Effector memory CD4-positive, alpha-beta T cell (primary cell): ENCODE results near the gene ILDR2.

Experiments used
- DNase-seq, 3 donors: peaks; one replicate each; pipeline ENCODE4 v3.0.0-alpha.2; 2020
- H3K27ac ChIP-seq: 2 replicates; pipeline ENCODE4 v1.7.0; 2013; ENCODE audit warnings: mild to moderate bottlenecking, low read length, moderate library complexity; ENCODE audit not compliant: insufficient read depth, poor library complexity, severe bottlenecking
- H3K27me3 ChIP-seq: replicated peaks from 2 replicates; pipeline ENCODE4 v1.7.0; 2013; ENCODE audit warnings: mild to moderate bottlenecking, low read length; ENCODE audit not compliant: insufficient read depth, control insufficient read depth, poor library complexity, severe bottlenecking
- H3K36me3 ChIP-seq: 2 replicates; pipeline ENCODE4 v1.7.0; 2013; ENCODE audit warnings: mild to moderate bottlenecking, low read length, moderate library complexity; ENCODE audit not compliant: control insufficient read depth, insufficient read depth
- H3K4me1 ChIP-seq: 2 replicates; pipeline ENCODE4 v1.7.0; 2013; ENCODE audit warnings: low read length, mild to moderate bottlenecking; ENCODE audit not compliant: control insufficient read depth, insufficient read depth, poor library complexity, severe bottlenecking
- H3K4me3 ChIP-seq: 2 replicates; pipeline ENCODE4 v1.7.0; 2013; ENCODE audit warnings: low read length, low read depth, mild to moderate bottlenecking; ENCODE audit not compliant: insufficient read depth, poor library complexity, severe bottlenecking
- H3K9me3 ChIP-seq: 2 replicates; pipeline ENCODE4 v1.7.0; 2013; ENCODE audit warnings: mild to moderate bottlenecking, low read length, moderate library complexity; ENCODE audit not compliant: control insufficient read depth

Gene ILDR2

GRCh38 chr1:166927701-166928100, 47.6 kb downstream of the ILDR2 start:
- H3K4me1 ChIP-seq: no peaks in the 10 kb centered on the region
- no peaks in the 10 kb centered on the region for H3K36me3 ChIP-seq
- H3K27me3 ChIP-seq: peaks cover under 1% of the 10 kb centered on the region
- DNase-seq: no peak
- no peak overlapping the region for H3K27ac ChIP-seq
- no peak overlapping the region for H3K4me3 ChIP-seq
- no peaks in the 10 kb centered on the region for H3K9me3 ChIP-seq

DNA sequence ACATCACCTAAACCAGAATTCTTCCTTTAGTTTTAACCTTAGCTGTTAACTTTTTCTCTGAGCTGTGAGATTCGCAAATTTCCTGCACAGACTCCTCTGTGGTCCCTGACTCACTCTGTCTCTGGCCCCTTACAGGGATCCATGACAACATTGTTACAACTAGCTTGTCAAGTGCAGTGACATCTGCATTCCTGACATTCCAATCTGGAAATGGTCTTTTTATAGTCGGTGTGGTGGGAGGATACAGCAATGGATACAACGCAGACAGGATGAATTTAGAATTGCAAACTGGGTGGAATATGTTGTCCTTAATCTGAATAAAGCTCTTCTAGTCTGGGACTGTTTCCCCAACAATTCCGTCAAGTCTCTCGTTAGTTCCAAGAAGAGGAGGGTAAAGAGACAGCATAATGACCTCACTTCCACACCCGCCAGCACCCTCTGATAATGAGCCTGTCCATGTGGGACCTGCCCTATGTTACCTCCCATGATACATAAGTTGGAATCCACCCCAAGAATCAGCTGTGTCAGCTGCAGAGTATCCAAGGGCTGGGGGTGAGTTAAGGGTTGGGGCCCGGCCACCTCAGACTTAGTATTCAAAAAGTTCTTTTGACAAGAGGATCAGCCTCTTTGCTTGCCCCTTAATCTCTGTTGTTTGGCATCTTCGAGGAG, 49.4 kb downstream of the ILDR2 start:
- no peak overlapping the region for H3K4me3 ChIP-seq
- no peaks in the 10 kb centered on the region for H3K36me3 ChIP-seq
- H3K27ac ChIP-seq: no peak overlapping the region
- peaks cover 5% of the 10 kb centered on the region for H3K27me3 ChIP-seq
- DNase-seq: no peak
- H3K9me3 ChIP-seq: no peaks in the 10 kb centered on the region
- H3K4me1 ChIP-seq: no peaks in the 10 kb centered on the region

GRCh38 chr1:166924823-166925541, 50.4 kb downstream of the ILDR2 start:
- Histone ChIP-seq H3K4me1 (no peaks in the 10 kb centered on the region), H3K27ac (no peak overlapping the region), H3K27me3 (peaks cover 10% of the 10 kb centered on the region), H3K36me3 (no peaks in the 10 kb centered on the region), H3K4me3 (no peak overlapping the region), H3K9me3 (no peaks in the 10 kb centered on the region)
- no peak for DNase-seq

DNA sequence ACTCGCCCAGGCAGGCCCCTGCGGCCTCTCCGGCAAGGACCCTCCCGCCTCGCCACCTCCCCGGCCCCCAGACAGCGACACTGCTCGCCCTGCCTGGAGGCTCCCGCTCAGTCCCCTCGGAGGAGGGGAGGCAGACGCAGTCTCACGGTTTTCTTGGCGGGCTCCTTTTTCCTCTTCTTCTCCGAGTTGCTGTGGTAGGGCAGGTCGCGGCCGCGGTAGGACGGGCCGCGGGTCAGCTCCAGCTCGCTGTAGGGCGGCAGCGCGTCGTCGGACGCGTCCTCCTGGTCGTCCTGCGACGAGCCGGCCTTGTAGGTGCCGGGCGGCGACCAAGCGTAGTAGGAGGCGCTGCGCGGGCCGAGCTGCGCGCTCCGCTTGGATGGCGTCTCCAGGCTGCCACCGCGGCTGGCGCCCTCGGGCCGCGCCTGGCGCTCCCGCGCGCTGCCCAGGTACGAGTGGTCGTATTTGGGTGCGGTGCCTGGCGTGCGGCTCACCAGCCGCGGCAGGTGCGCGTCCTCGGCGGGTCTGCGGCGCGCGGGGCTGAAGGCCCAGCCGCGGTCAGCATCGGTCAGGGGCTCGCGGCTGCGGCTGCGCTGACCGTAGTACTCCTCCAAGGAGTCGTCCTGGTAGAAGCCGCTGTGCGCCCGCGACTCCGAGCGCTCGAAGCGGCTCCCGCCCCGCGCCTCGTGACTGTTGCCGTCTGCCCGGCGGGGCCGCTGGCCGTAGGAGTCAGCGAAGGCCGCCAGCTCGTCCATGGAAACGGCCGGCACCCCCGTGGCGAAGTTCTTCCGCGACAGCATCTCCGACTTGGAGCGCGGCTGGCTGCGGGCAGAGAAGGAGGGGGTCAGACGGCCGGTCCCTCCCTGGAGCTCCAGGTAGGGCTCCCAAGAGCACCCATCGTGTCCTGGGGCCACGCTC, 54.5 kb downstream of the ILDR2 start:
- H3K36me3 ChIP-seq: no peaks in the 10 kb centered on the region
- no peak for DNase-seq
- peaks cover 10% of the 10 kb centered on the region for H3K27me3 ChIP-seq
- no peaks in the 10 kb centered on the region for H3K9me3 ChIP-seq
- H3K4me3 ChIP-seq: no peak overlapping the region
- H3K4me1 ChIP-seq: no peaks in the 10 kb centered on the region
- H3K27ac ChIP-seq: no peak overlapping the region

DNA sequence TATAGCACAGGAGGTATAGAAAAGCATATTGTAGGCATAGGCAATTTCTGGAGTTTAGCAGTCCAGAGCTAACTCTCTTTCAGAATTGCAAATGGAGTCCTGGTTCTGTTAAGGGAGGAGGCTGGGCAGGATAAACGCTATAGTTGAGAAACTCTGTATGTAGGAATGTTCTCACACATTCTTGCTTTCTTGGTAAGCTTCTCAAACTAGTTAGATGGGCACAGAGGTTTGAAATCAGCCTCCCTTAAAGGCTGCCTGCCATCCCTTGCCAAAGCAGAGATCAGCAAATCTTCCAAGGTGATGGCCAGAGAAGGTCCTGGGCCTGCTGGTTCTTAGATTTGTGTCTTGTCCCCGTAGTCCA, 56.4 kb downstream of the ILDR2 start:
- DNase-seq: no peak
- Histone ChIP-seq H3K36me3 (no peaks in the 10 kb centered on the region), H3K4me1 (no peaks in the 10 kb centered on the region), H3K4me3 (no peak overlapping the region), H3K9me3 (no peaks in the 10 kb centered on the region), H3K27me3 (peaks cover 10% of the 10 kb centered on the region), H3K27ac (no peak overlapping the region)

DNA sequence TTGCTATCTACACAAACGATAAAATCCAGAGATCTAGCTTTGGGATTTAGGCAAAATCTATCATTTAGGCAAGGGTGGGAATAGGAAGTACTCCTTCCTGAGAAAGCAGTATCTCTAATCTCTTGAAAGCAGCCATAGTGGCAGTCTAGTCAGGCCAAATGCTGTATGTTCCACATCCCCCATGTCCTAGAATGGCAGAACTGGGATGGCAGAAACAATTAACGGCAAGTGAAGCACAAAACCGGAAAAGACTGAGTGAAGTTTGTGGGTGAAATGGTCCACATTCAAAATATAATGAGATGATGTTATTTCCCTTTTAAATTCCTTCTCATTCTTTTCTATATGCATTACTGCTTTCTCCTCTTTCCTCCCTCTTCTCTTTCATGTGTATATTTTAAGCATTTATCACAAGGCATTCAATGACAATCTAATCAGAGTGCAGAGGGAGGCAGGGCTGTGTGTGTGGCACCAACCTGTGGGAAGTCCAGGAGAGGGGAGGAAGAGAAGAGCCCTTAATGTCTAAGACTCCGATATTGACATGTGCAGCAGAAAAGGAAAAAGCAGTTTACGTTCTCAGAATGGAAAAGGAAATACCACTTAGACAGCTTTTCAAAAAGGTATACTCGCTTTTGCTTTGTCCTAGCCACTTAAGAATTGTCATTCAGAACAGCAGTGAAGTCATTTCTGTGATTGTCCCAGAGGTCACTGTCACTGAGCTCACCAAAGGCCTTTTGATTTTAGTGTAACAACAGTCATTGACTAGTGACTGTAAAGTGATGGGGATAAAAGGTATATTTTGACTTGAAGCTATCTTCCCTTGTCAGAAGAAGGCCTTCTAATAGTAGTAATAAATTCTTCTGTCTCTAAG, 57.0 kb downstream of the ILDR2 start:
- H3K4me3 ChIP-seq: no peak overlapping the region
- no peak overlapping the region for H3K27ac ChIP-seq
- DNase-seq: no peak
- peaks cover 10% of the 10 kb centered on the region for H3K27me3 ChIP-seq
- no peaks in the 10 kb centered on the region for H3K36me3 ChIP-seq
- H3K9me3 ChIP-seq: no peaks in the 10 kb centered on the region
- H3K4me1 ChIP-seq: no peaks in the 10 kb centered on the region

- H3K27ac ChIP-seq: no peak overlapping the region
- no peak overlapping the region for H3K4me3 ChIP-seq
- H3K9me3 ChIP-seq: no peaks in the 10 kb centered on the region
- DNase-seq: no peak
- H3K27me3 ChIP-seq: peaks cover 5% of the 10 kb centered on the region
- H3K4me1 ChIP-seq: no peaks in the 10 kb centered on the region
- H3K36me3 ChIP-seq: no peaks in the 10 kb centered on the region
Measured at GRCh38 chr1:166915941-166916340, 59.4 kb downstream of the ILDR2 start.

DNA sequence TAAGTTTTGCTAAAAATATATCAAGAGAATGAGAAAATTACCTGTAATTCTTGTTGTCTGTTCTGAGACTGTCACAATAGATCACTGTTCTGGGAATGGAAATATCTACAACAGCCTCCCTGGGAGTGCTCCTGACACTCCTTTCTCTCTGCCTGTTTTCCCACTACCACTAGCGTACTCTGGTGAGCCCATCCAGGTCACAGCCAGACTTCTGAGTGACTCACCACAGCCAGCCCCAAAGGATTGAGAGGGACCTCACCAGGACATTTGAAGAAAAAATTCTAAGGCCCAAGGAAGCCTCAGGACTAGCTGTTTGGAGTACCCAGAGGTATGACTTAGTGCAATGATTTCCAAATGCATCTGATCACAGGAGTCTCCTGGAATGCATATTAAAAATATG, 60.3 kb downstream of the ILDR2 start:
- no peaks in the 10 kb centered on the region for H3K4me1 ChIP-seq
- peaks cover under 1% of the 10 kb centered on the region for H3K27me3 ChIP-seq
- H3K4me3 ChIP-seq: no peak overlapping the region
- H3K36me3 ChIP-seq: no peaks in the 10 kb centered on the region
- DNase-seq: no peak
- no peaks in the 10 kb centered on the region for H3K9me3 ChIP-seq
- no peak overlapping the region for H3K27ac ChIP-seq

DNA sequence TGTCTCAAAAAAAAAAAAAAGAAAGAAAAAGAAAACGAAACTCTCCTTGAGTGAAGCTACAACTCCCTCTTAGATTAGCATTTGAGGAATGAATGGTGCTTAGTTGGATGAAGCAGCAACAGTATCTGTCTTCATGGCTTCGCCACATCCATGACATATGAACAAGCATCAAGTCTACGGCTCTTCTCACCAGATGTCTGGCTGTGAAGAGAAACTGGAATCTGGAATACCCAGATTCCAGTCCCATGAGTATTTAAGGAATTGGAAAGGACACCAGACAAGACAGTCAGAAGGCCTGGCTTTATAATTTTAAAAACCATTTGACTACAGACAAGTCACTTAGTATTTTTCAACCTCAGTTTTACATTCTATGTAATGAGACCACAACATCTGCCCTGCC, 61.2 kb downstream of the ILDR2 start:
- Histone ChIP-seq H3K4me3 (no peak overlapping the region), H3K36me3 (no peaks in the 10 kb centered on the region), H3K9me3 (no peaks in the 10 kb centered on the region), H3K27me3 (no peaks in the 10 kb centered on the region), H3K27ac (no peak overlapping the region), H3K4me1 (no peaks in the 10 kb centered on the region)
- no peak for DNase-seq
